Peyer's patch (tissue), 4 donors: ENCODE results near the gene SLC10A1.

ENCODE experiments used
- POLR2A ChIP-seq, 2 donors: fragments of 450-650 bp; IDR thresholded peaks; one replicate each; pipeline ENCODE4 v1.5.1; 2017; ENCODE audit warnings: antibody characterized with exemption in 2 of 2, mild to moderate bottlenecking in 2 of 2, moderate library complexity in 2 of 2
- TF ChIP-seq, protein P1 (sequence below), 6 experiments: fragments of 450-650 bp in 4 of 6; fragments of 200-600 bp in 2 of 6; sonication (generic) in 1 of 6; IDR thresholded peaks; one replicate each; pipeline ENCODE4 v1.5.1; 2017 to 2019; ENCODE audit warnings: antibody characterized with exemption in 6 of 6, mild to moderate bottlenecking in 3 of 6, moderate library complexity in 1 of 6

DNA sequence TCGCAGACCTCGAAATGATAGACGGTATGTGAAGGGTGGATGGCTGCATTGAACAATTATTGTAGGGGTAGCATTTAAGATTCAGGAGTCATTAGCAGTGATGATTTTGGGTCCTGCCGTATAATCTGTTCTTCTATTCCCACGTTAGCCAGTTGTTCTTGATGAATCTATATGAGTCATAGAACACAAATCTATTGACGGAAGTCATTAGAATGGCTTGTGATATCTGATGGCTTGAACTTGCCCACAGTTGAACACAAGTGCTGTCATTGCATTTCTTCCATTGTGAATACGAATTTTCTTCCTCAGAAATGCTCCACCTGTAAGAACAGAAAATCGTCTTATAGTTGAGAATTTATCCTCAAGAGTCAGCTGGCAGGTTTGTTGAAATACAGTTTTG is 28.2 kb downstream of the SLC10A1 start:
- TF ChIP-seq, protein P1, sequence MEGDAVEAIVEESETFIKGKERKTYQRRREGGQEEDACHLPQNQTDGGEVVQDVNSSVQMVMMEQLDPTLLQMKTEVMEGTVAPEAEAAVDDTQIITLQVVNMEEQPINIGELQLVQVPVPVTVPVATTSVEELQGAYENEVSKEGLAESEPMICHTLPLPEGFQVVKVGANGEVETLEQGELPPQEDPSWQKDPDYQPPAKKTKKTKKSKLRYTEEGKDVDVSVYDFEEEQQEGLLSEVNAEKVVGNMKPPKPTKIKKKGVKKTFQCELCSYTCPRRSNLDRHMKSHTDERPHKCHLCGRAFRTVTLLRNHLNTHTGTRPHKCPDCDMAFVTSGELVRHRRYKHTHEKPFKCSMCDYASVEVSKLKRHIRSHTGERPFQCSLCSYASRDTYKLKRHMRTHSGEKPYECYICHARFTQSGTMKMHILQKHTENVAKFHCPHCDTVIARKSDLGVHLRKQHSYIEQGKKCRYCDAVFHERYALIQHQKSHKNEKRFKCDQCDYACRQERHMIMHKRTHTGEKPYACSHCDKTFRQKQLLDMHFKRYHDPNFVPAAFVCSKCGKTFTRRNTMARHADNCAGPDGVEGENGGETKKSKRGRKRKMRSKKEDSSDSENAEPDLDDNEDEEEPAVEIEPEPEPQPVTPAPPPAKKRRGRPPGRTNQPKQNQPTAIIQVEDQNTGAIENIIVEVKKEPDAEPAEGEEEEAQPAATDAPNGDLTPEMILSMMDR (IDR thresholded peaks at IDR 0.05) = no peak
- no peak for TF ChIP-seq POLR2A (IDR thresholded peaks at IDR 0.05)
